IPS DF 6.9 (cell line): ENCODE measurements around the gene CCDC85B.

Experiments
- DNase-seq: peaks from one replicate; pipeline ENCODE4 v3.0.0-alpha.2; 2013; ENCODE audit warnings: low read depth, low spot score
- H3K27ac ChIP-seq: one replicate; pipeline ENCODE4 v1.5.1; 2013; ENCODE audit warnings: low read length, control low read depth
- H3K27me3 ChIP-seq: 2 replicates; pipeline ENCODE4 v1.6.1; 2013; ENCODE audit warnings: mild to moderate bottlenecking, low read length; ENCODE audit not compliant: control insufficient read depth, insufficient read depth
- H3K36me3 ChIP-seq: 2 replicates; pipeline ENCODE4 v1.6.1; 2013; ENCODE audit warnings: low read length; ENCODE audit not compliant: control insufficient read depth, insufficient read depth
- H3K4me1 ChIP-seq: 2 replicates; pipeline ENCODE4 v1.6.1; 2013; ENCODE audit warnings: low read length; ENCODE audit not compliant: control insufficient read depth, insufficient read depth
- H3K4me3 ChIP-seq: 2 replicates; pipeline ENCODE4 v1.5.1; 2013; ENCODE audit warnings: mild to moderate bottlenecking, low read length
- H3K9me3 ChIP-seq: 2 replicates; pipeline ENCODE4 v1.6.1; 2013; ENCODE audit warnings: low read length, inconsistent platforms; ENCODE audit not compliant: control insufficient read depth, insufficient read depth
- WGBS: extraction: QIAGEN DNeasy Blood & Tissue Kit; methylation state at CpG from one replicate; pipeline ENCODE4 v1.1.7; 2013; ENCODE audit warnings: mixed read lengths, missing lambda C conversion rate; ENCODE audit not compliant: insufficient read length, insufficient coverage; 5-methylcytosine and 5-hydroxymethylcytosine counted together

CCDC85B gene

DNA sequence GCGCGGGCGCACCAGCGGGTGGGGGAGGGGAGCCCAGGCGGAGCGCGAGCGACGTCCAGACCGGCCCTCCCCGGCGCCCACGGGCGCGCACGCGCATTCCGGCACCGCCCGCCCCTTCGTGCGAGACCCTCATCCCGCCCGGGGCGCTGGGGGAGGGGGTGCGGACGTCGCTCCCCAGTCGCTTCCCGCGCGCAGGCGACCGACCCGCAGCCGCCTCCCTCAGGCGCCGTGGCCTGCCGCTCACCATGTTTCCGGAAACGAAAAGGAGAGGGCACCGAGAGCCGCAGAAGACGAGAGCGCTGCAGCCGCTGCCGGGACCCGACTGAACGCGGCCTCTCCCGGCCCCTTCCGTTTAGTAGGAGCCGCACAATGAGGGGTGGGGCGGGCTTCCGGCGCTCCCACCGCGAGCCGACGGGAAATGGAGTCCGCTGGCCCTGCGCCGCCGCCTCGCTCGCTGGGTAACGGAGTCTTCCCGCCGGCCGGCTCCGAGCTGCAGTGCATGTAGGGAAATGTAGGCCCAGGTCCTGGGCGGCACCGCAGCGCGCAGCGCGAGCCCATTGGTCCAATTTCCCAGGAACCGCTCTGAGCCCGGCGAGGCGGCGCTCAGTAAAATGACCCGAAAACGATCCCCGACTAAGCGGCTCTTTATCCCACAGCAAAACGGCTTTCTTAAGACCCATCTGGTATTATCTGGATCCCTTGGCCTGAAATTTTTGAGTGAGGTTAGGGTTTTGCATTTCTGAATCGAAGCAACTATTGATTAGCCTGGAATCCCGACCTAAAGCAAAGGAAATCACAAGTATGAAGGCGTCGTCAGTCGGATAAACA is 32.4 kb upstream of the CCDC85B start, which contains the start of gene CFL1:
CFL1 (minus strand) TSS at position 328 of the 828 bp plus-strand sequence; CDS start at position 247, 81 bp downstream.
- Histone ChIP-seq H3K36me3 (peaks cover 26% of the 10 kb centered on the region), H3K27ac (no peak within 1 kb of the TSS), H3K27me3 (no peaks in the 10 kb centered on the region), H3K9me3 (no peaks in the 10 kb centered on the region), H3K4me3 (peak within 1 kb of the TSS; percentile 99), H3K4me1 (no peaks in the 10 kb centered on the region; the same call in 1 of the 2 replicates)
- WGBS: no CpG with 5 or more reads among the region's 92 CpGs
- no peak for DNase-seq

DNA sequence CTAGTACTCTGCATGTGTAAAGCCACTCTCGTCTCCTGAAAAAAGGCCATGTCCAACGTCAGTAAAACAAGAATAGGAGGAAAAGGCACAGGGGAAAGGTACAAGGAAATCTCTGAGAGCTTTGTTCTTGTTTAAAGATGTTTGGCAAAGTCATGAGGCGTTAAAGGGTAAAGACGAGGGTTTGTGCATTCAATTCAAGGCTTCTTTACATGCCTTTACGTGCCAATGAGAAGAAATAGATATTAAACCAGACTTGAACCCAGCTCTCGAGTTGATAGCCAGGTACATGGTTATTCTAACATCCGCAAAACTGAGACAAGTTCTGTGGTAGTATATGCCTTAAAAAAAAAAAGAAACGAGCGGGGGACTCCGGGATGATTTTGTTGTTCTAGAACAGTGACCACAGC is 31.8 kb upstream of the CCDC85B start:
- no peak overlapping the region for H3K27ac ChIP-seq
- H3K9me3 ChIP-seq: no peaks in the 10 kb centered on the region
- no peaks in the 10 kb centered on the region for H3K27me3 ChIP-seq
- H3K36me3 ChIP-seq: peaks cover 24% of the 10 kb centered on the region
- WGBS: no CpG with 5 or more reads among the region's 10 CpGs
- DNase-seq: no peak
- H3K4me3 ChIP-seq: peak overlapping the region; percentile 34; the same call in 1 of the 2 replicates
- H3K4me1 ChIP-seq: no peaks in the 10 kb centered on the region; the same call in 1 of the 2 replicates

DNA sequence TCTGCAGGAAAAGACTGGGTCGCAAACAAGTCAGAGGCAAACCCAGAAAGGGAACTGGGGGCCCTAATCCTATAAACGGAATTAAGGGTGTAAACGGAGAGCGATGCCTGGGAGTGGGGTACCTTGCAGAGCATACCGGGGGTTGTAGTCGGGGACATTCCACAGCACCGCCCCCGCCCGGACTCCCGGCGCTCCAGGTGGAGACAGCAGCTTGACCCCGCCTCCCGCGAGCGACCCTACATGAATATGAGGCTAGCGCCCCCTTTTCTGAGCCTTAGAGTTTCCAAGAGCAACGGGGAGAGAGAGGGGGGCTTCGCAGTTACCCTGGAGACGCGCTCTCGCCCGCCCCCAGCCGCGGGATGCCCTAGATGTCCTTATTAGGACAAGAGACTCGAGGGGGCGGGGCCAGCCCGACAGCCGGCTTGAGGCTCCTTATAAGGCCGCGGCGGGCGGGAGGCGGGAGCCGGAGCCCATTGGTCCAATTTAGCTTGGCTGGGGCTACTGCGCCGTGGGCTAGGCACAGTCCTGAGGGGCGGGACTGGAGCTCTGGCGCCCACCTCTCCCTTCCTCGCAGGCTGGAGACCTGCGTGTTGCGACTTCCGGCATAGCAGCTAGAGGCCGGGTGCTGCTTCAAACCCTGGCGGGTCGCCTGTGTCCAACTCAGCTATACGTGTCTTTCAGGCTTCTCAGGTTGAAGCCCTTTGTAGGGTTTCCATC is 31.2 kb upstream of the CCDC85B start:
- Histone ChIP-seq H3K9me3 (no peaks in the 10 kb centered on the region), H3K36me3 (peaks cover 21% of the 10 kb centered on the region), H3K27ac (no peak overlapping the region), H3K4me1 (no peaks in the 10 kb centered on the region; the same call in 1 of the 2 replicates), H3K4me3 (peak overlapping the region; percentile 90; the same call in 1 of the 2 replicates), H3K27me3 (no peaks in the 10 kb centered on the region)
- peak; percentile 100 for DNase-seq
- no CpG with 5 or more reads among the region's 46 CpGs for WGBS

DNA sequence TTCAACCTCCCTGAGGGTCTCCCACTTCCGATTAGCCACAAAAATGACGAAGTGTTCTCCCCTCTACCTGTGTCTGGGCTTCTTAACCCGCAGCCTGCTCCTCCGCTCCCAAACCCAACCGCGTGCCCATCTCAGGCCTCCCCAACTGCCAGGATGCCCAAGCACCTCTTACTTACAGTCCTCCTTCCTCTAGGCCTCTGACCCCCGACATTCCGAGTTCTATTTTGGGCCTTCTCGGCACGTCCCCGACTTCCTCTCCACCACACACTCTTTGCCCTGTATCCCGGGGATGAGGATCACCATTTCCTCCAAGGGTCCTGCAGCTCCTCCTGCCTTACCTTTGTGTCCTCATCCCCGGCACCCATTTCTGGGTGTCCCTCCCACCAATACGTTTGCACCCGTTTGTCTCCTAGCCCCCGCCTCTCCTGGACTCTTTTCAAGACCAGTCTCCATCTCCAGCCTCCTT is 30.6 kb upstream of the CCDC85B start:
- Histone ChIP-seq H3K36me3 (peaks cover 20% of the 10 kb centered on the region), H3K9me3 (no peaks in the 10 kb centered on the region), H3K27me3 (no peaks in the 10 kb centered on the region), H3K27ac (no peak overlapping the region), H3K4me3 (peak overlapping the region; percentile 90; the same call in 1 of the 2 replicates), H3K4me1 (no peaks in the 10 kb centered on the region; the same call in 1 of the 2 replicates)
- DNase-seq: no peak
- WGBS: no CpG with 5 or more reads among the region's 16 CpGs

DNA sequence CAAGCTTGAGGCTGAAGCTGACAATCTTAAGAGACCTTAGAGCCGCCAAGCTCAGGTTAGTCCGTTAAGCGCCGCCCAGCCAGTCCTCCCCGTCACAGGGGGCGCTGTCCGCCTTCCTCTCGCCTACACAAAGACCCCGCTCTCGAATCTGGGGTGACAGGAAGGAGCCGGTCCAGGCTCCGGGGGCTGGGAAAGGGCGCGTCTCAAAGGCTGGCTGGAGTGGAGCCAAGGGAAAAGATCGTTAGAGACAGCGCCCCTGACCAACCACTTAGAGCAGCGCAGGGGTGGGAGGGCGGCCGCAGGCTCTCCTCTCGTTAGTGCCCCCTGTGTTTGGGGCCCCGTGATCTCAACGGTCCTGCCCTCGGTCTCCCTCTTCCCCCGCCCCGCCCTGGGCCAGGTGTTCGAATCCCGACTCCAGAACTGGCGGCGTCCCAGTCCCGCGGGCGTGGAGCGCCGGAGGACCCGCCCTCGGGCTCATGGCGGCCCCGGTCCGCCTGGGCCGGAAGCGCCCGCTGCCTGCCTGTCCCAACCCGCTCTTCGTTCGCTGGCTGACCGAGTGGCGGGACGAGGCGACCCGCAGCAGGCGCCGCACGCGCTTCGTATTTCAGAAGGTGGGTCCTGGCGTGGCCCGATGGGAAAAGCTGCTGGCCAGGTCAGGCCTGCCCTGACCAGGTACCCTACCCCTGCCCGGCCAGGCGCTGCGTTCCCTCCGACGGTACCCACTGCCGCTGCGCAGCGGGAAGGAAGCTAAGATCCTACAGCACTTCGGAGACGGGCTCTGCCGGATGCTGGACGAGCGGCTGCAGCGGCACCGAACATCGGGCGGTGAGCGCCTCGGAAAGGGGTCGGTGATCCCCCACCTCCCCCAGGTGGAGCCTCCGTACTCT is 30.0 kb upstream of the CCDC85B start, which contains the start of gene MUS81:
MUS81 (plus strand) TSS at position 156 of the 887 bp plus-strand sequence; CDS start at position 477, 321 bp downstream.
- WGBS: no CpG with 5 or more reads among the region's 78 CpGs
- H3K4me1 ChIP-seq: no peaks in the 10 kb centered on the region; the same call in 1 of the 2 replicates

DNA sequence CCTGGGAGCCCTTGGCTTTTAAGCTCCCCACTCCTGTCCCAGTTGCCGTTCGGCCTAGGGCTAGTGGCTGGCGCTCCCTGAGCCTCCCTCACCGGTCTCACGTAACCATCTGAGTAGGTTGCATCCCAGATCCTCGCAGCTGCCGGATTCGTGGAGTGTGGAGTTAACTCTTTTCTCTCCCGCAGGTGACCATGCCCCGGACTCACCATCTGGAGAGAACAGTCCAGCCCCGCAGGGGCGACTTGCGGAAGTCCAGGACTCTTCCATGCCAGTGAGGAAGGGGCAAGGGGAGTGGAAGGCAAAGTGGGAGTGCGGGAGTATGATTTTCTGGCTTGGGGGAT is 29.3 kb upstream of the CCDC85B start:
- DNase-seq: no peak
- H3K27ac ChIP-seq: no peak overlapping the region
- peaks cover 19% of the 10 kb centered on the region for H3K36me3 ChIP-seq
- H3K4me3 ChIP-seq: peak overlapping the region; percentile 90
- WGBS: no CpG with 5 or more reads among the region's 14 CpGs
- no peaks in the 10 kb centered on the region for H3K9me3 ChIP-seq
- no peaks in the 10 kb centered on the region; the same call in 1 of the 2 replicates for H3K4me1 ChIP-seq
- H3K27me3 ChIP-seq: no peaks in the 10 kb centered on the region

More for the DNA sequence above, 30.0 kb upstream of the CCDC85B start, which contains the start of gene MUS81:
- H3K27me3 ChIP-seq: no peaks in the 10 kb centered on the region
- H3K36me3 ChIP-seq: peaks cover 20% of the 10 kb centered on the region
- no peaks in the 10 kb centered on the region for H3K9me3 ChIP-seq
- DNase-seq: peak; percentile 96
- no peak within 1 kb of the TSS for H3K27ac ChIP-seq
- H3K4me3 ChIP-seq: peak within 1 kb of the TSS; percentile 90

DNA sequence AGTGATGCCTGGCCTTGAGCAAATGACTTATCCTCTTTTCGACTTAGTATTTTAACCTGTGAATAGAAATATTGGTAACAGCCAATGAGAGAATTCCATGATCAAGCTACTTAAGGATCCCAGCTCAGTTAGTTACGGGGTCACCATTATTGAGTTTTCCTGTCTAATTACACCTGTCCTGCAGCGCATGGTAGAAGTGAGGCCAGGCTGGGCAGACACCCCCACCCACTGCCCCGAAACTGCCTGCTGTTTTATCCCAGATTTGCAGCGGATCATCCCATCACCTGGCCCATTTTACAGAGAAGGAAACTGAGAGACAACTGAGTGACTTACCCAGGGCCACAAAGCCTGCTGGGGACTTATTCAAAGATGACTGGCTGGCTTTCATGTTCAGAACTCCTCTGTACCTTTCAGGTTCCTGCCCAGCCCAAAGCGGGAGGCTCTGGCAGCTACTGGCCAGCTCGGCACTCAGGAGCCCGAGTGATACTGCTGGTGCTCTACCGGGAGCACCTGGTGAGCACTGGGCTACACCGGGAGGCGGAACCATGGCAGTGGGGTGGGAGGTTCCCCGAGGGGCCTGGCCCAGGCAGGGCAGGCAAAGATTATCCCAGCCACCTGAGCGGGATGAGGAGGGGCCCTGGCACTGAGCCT is 28.8 kb upstream of the CCDC85B start:
- Histone ChIP-seq H3K36me3 (peaks cover 19% of the 10 kb centered on the region), H3K4me1 (no peaks in the 10 kb centered on the region; the same call in 1 of the 2 replicates), H3K27ac (no peak overlapping the region), H3K4me3 (peak overlapping the region; percentile 90; the same call in 1 of the 2 replicates), H3K27me3 (no peaks in the 10 kb centered on the region), H3K9me3 (no peaks in the 10 kb centered on the region)
- no CpG with 5 or more reads among the region's 13 CpGs for WGBS
- DNase-seq: no peak

DNA sequence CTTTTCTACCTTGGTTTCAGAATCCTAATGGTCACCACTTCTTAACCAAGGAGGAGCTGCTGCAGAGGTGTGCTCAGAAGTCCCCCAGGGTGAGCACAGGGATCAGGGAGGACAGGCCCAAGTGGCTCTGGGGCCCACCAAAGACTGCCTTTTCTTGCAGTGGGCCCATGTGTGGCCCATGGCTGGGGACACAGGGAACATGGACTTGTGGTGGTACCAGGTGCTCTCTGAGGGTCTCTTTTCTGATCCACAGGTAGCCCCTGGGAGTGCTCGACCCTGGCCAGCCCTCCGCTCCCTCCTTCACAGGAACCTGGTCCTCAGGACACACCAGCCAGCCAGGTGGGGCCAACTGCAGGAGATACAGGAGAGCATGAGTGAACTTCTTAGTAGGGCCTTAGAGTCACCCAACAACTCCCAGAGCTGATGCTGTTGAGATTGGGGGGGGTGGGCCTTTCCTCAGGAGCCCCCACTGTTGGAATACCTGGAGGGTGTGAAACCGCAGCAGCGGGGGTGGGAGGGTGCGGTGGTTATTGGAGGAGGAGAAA is 28.2 kb upstream of the CCDC85B start:
- no peaks in the 10 kb centered on the region for H3K9me3 ChIP-seq
- H3K36me3 ChIP-seq: peaks cover 19% of the 10 kb centered on the region
- no peaks in the 10 kb centered on the region for H3K27me3 ChIP-seq

More for the DNA sequence above, 28.2 kb upstream of the CCDC85B start:
- no peaks in the 10 kb centered on the region; the same call in 1 of the 2 replicates for H3K4me1 ChIP-seq
- no peak for DNase-seq
- H3K27ac ChIP-seq: no peak overlapping the region
- WGBS: no CpG with 5 or more reads among the region's 5 CpGs
- no peak overlapping the region for H3K4me3 ChIP-seq
